KOPT-K1 (cell line): ENCODE data around the gene PHLDB1.

Source experiments
- H3K27ac ChIP-seq: fragments of 200-600 bp; sonication (generic); 2 replicates; pipeline ENCODE4 v1.5.1; 2016; ENCODE audit warnings: antibody characterized with exemption, mild to moderate bottlenecking, low read depth, low read length; ENCODE audit not compliant: poor library complexity, severe bottlenecking
- H3K36me3 ChIP-seq: fragments of 200-600 bp; sonication (generic); 2 replicates; pipeline ENCODE4 v1.5.1; 2017; ENCODE audit warnings: antibody characterized with exemption, mild to moderate bottlenecking, low read length, moderate library complexity; ENCODE audit not compliant: insufficient read depth
- H3K9me3 ChIP-seq: fragments of 200-600 bp; sonication (generic); 2 replicates; pipeline ENCODE4 v1.5.1; 2017; ENCODE audit warnings: antibody characterized with exemption, low read length, mild to moderate bottlenecking; ENCODE audit not compliant: insufficient read depth, poor library complexity, severe bottlenecking

The PHLDB1 gene

DNA sequence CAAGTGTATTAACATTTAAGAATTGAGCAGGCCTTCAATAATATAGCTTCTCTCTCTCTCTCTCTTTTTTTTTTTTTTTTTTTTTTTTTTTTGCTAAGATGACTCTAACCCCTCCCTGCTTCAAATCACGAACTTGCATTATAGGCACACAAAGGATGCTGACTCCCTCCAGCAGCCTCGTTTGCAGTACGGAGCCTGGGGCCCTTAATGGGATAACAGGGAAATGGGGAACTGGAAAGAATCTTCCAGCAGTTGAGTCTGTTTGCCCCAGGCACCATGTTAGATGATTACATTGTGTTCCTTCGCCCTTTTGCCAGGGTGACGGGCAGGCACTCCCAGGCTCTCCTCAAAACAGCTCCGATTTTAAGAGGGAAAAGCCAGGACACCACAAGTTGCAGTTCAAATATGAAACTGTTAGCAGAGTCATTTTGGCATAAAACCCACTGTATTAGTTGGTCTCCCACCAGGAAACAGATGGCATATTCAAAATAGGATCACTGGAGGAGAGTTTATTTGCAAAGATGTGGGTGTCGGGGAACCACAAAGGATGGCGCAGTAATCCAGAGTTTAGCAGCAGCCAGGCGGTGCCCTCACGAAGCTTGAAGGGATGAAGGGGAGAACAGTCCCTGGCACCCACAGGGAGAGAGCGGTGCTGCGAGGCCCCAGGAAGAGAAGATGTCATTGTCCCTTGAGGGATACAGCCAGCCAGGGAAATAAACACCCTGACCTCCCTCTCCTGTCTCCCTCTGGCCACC lies 98.6 kb downstream of the PHLDB1 start:
- H3K27ac ChIP-seq: no peak overlapping the region
- no peaks in the 10 kb centered on the region for H3K36me3 ChIP-seq
- no peaks in the 10 kb centered on the region for H3K9me3 ChIP-seq

DNA sequence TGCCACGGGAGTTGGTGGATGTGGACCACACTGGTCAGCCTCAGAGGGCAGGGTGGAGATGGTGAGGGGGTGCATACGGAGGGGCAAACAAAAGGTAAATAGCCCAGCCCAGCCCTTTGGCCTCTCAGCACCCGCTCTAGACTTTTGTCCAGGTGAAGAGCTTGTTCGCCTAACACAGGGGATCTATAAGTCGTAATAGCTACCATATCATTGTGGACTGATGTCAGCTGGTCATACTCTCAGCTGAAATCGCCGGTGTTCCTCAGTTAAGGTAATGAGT lies 99.1 kb downstream of the PHLDB1 start:
- H3K36me3 ChIP-seq: no peaks in the 10 kb centered on the region
- H3K9me3 ChIP-seq: no peaks in the 10 kb centered on the region
- no peak overlapping the region for H3K27ac ChIP-seq
